GM15510 (cell line): ENCODE measurements around the gene USP51.

Source experiments
- POLR2A ChIP-seq: IDR thresholded peaks from 3 replicates; pipeline ENCODE4 v1.6.1; 2011; ENCODE audit warnings: borderline replicate concordance; ENCODE audit not compliant: insufficient read length; ENCODE audit errors: extremely low read depth

Gene USP51

GRCh38 chrX:55489314-55490009 is at the start of gene USP51:
TSS of gene USP51 (minus strand) at chrX:55489848. CDS start at chrX:55488939, 909 bp downstream.
- TF ChIP-seq POLR2A, result no peak

GRCh38 chrX:55524487-55524886 is 34.8 kb upstream of the USP51 start:
- no peak for TF ChIP-seq POLR2A

GRCh38 chrX:55523356-55523755 is 33.7 kb upstream of the USP51 start:
- no peak for TF ChIP-seq POLR2A

- no peak for TF ChIP-seq POLR2A
These were observed 33.1 kb upstream of the USP51 start for GRCh38 chrX:55522596-55523276.

GRCh38 chrX:55521687-55522086 is 32.0 kb upstream of the USP51 start:
- no peak for TF ChIP-seq POLR2A

- TF ChIP-seq POLR2A, result no peak
These were observed 1.3 kb upstream of the USP51 start for GRCh38 chrX:55490974-55491373.

- TF ChIP-seq POLR2A, result no peak
These were observed 473 bp upstream of the USP51 start for GRCh38 chrX:55490121-55490520.

GRCh38 chrX:55488593-55489313 is 895 bp downstream of the USP51 start:
- TF ChIP-seq POLR2A, result peak; percentile 24

GRCh38 chrX:55488006-55488592 is 1.5 kb downstream of the USP51 start:
- peak; percentile 4 for TF ChIP-seq POLR2A

GRCh38 chrX:55487143-55487542 is 2.5 kb downstream of the USP51 start:
- no peak for TF ChIP-seq POLR2A

- no peak for TF ChIP-seq POLR2A
These were observed 2.9 kb downstream of the USP51 start for GRCh38 chrX:55486736-55487135.

- TF ChIP-seq POLR2A, result no peak
These were observed 4.7 kb downstream of the USP51 start for GRCh38 chrX:55484948-55485347.

GRCh38 chrX:55480390-55481062 is 9.1 kb downstream of the USP51 start:
- TF ChIP-seq POLR2A, result no peak

- no peak for TF ChIP-seq POLR2A
These were observed 36.9 kb downstream of the USP51 start for GRCh38 chrX:55452833-55453124.

- peak; percentile 62 for TF ChIP-seq POLR2A
These were observed 37.4 kb downstream of the USP51 start, which contains the start of gene MAGEH1 for GRCh38 chrX:55451990-55452832. TSS of gene MAGEH1 (plus strand) at chrX:55452127. CDS start at chrX:55452375, 248 bp downstream.

GRCh38 chrX:55451626-55451989 is 38.0 kb downstream of the USP51 start:
- TF ChIP-seq POLR2A, result no peak
